Trophoblast cell (in vitro differentiated cells and primary cell): Measurements from ENCODE around the gene GDF9.

Source experiments
- DNase-seq, 2 donors: peaks; one replicate each; pipeline ENCODE4 v3.0.0-alpha.2; 2016
- H2AFZ ChIP-seq: 2 replicates; pipeline ENCODE4 v1.6.1; 2013; ENCODE audit warnings: low read length, moderate library complexity, mild to moderate bottlenecking; ENCODE audit not compliant: insufficient read depth, poor library complexity
- H2AK5ac ChIP-seq: 2 replicates; pipeline ENCODE4 v1.6.1; 2013; ENCODE audit warnings: mild to moderate bottlenecking, low read length
- H2BK120ac ChIP-seq: 2 replicates; pipeline ENCODE4 v1.6.1; 2013; ENCODE audit warnings: low read length, mild to moderate bottlenecking, moderate library complexity; ENCODE audit not compliant: insufficient read depth, poor library complexity
- H2BK12ac ChIP-seq: 2 replicates; pipeline ENCODE4 v1.6.1; 2013; ENCODE audit warnings: mild to moderate bottlenecking, low read length, moderate library complexity
- H2BK5ac ChIP-seq: 2 replicates; pipeline ENCODE4 v1.6.1; 2013; ENCODE audit warnings: low read length, low read depth, moderate library complexity, mild to moderate bottlenecking; ENCODE audit not compliant: poor library complexity
- H3K14ac ChIP-seq: 2 replicates; pipeline ENCODE4 v1.6.1; 2013; ENCODE audit warnings: mild to moderate bottlenecking, low read length
- H3K18ac ChIP-seq: 2 replicates; pipeline ENCODE4 v1.6.1; 2013; ENCODE audit warnings: mild to moderate bottlenecking, low read length
- H3K23ac ChIP-seq: 2 replicates; pipeline ENCODE4 v1.6.1; 2013; ENCODE audit warnings: low read length
- H3K27ac ChIP-seq: 2 replicates; pipeline ENCODE4 v1.5.1; 2013; ENCODE audit warnings: low read depth, mild to moderate bottlenecking, inconsistent platforms, low read length, moderate library complexity
- H3K27me3 ChIP-seq: 2 replicates; pipeline ENCODE4 v1.6.1; 2013; ENCODE audit warnings: inconsistent platforms, mild to moderate bottlenecking, low read length, moderate library complexity; ENCODE audit not compliant: insufficient read depth
- H3K36me3 ChIP-seq, 2 experiments: 1 replicate in 1 of 2; 2 replicates in 1 of 2; pipeline ENCODE4 v1.6.1; 2013; ENCODE audit warnings: low read length in 2 of 2, mild to moderate bottlenecking in 2 of 2, moderate library complexity in 1 of 2; ENCODE audit not compliant: insufficient read depth in 2 of 2, control insufficient read depth in 1 of 2
- H3K4ac ChIP-seq: 2 replicates; pipeline ENCODE4 v1.6.1; 2013; ENCODE audit warnings: low read depth, mild to moderate bottlenecking, low read length, moderate library complexity
- H3K4me1 ChIP-seq, 2 experiments: 1 replicate in 1 of 2; 2 replicates in 1 of 2; pipeline ENCODE4 v1.6.1; 2013; ENCODE audit warnings: low read length in 2 of 2, mild to moderate bottlenecking in 2 of 2, moderate library complexity in 1 of 2; ENCODE audit not compliant: insufficient read depth in 2 of 2, control insufficient read depth in 1 of 2
- H3K4me2 ChIP-seq: 2 replicates; pipeline ENCODE4 v1.6.1; 2013; ENCODE audit warnings: inconsistent platforms, mild to moderate bottlenecking, low read length, moderate library complexity
- H3K4me3 ChIP-seq: 2 replicates; pipeline ENCODE4 v1.5.1; 2013; ENCODE audit warnings: mild to moderate bottlenecking, low read depth, low read length, inconsistent platforms
- H3K79me1 ChIP-seq: one replicate; pipeline ENCODE4 v1.6.1; 2013; ENCODE audit warnings: low read length
- H3K79me2 ChIP-seq: 2 replicates; pipeline ENCODE4 v1.6.1; 2013; ENCODE audit warnings: low read length, mild to moderate bottlenecking; ENCODE audit not compliant: control insufficient read depth, insufficient read depth, poor library complexity
- H3K9ac ChIP-seq: 2 replicates; pipeline ENCODE4 v1.6.1; 2013; ENCODE audit warnings: mild to moderate bottlenecking, low read length
- H3K9me3 ChIP-seq: 2 replicates; pipeline ENCODE4 v1.6.1; 2013; ENCODE audit warnings: low read depth, mild to moderate bottlenecking, control low read depth, inconsistent platforms, low read length; ENCODE audit not compliant: insufficient read depth
- H4K12ac ChIP-seq: 2 replicates; pipeline ENCODE4 v1.6.1; 2013; ENCODE audit warnings: low read depth, mild to moderate bottlenecking, low read length, moderate library complexity
- H4K8ac ChIP-seq: 2 replicates; pipeline ENCODE4 v1.6.1; 2013; ENCODE audit warnings: low read depth, mild to moderate bottlenecking, low read length, moderate library complexity
- H4K91ac ChIP-seq: one replicate; pipeline ENCODE4 v1.6.1; 2013; ENCODE audit warnings: low read depth, mild to moderate bottlenecking, low read length, moderate library complexity
- WGBS: extraction: QIAGEN DNeasy Blood & Tissue Kit; methylation state at CpG from one replicate; pipeline ENCODE4 v1.1.7; 2013; ENCODE audit warnings: missing lambda C conversion rate; ENCODE audit not compliant: insufficient read length, insufficient coverage; ENCODE audit errors: extremely low coverage; 5-methylcytosine and 5-hydroxymethylcytosine counted together

The GDF9 gene

GRCh38 chr5:132896685-132897084 is 30.4 kb upstream of the GDF9 start:
- no peak overlapping the region for H3K23ac ChIP-seq
- H4K91ac ChIP-seq = no peak overlapping the region
- H3K36me3 ChIP-seq = peaks cover 29 to 41% of the 10 kb centered on the region in 2 experiments
- H4K12ac ChIP-seq = no peak overlapping the region
- H3K4ac ChIP-seq = no peak overlapping the region
- no peaks in the 10 kb centered on the region for H3K4me1 ChIP-seq
- no peak overlapping the region for H3K4me2 ChIP-seq
- no peaks in the 10 kb centered on the region for H3K79me2 ChIP-seq
- H3K14ac ChIP-seq = no peak overlapping the region
- no peak overlapping the region for H2BK5ac ChIP-seq
- H2BK12ac ChIP-seq = no peak overlapping the region
- H2AK5ac ChIP-seq = no peak overlapping the region
- no peaks in the 10 kb centered on the region for H3K9me3 ChIP-seq
- no peak overlapping the region for H2AFZ ChIP-seq
- H3K27ac ChIP-seq = no peak overlapping the region
- H3K4me3 ChIP-seq = no peak overlapping the region
- no CpG with 5 or more reads among the region's 7 CpGs for WGBS
- no peak overlapping the region for H3K18ac ChIP-seq
- H3K9ac ChIP-seq = no peak overlapping the region
- no peak overlapping the region for H4K8ac ChIP-seq
- H3K79me1 ChIP-seq = no peaks in the 10 kb centered on the region
- no peak for DNase-seq
- H3K27me3 ChIP-seq = no peaks in the 10 kb centered on the region
- no peak overlapping the region for H2BK120ac ChIP-seq

- no peak overlapping the region for H2BK120ac ChIP-seq
- no peak overlapping the region for H3K4me2 ChIP-seq
- no peak overlapping the region for H3K4me3 ChIP-seq
- H3K14ac ChIP-seq = no peak overlapping the region
- H4K8ac ChIP-seq = no peak overlapping the region
- no peaks in the 10 kb centered on the region for H3K79me2 ChIP-seq
- H3K79me1 ChIP-seq = no peaks in the 10 kb centered on the region
- no CpG with 5 or more reads among the region's 4 CpGs for WGBS
- peaks cover 29 to 40% of the 10 kb centered on the region in 2 experiments for H3K36me3 ChIP-seq
- H3K9me3 ChIP-seq = no peaks in the 10 kb centered on the region
- no peaks in the 10 kb centered on the region for H3K4me1 ChIP-seq
- H3K9ac ChIP-seq = no peak overlapping the region
- no peak overlapping the region for H4K12ac ChIP-seq
- no peak overlapping the region for H2BK12ac ChIP-seq
- no peak for DNase-seq
- no peak overlapping the region for H4K91ac ChIP-seq
- no peaks in the 10 kb centered on the region for H3K27me3 ChIP-seq
- no peak overlapping the region for H3K27ac ChIP-seq
- no peak overlapping the region for H2AFZ ChIP-seq
- no peak overlapping the region for H3K23ac ChIP-seq
- no peak overlapping the region for H3K4ac ChIP-seq
- no peak overlapping the region for H3K18ac ChIP-seq
- no peak overlapping the region for H2BK5ac ChIP-seq
- H2AK5ac ChIP-seq = no peak overlapping the region
Observed at GRCh38 chr5:132895719-132896305, 29.5 kb upstream of the GDF9 start.

GRCh38 chr5:132890817-132891216 is 24.5 kb upstream of the GDF9 start:
- no peak overlapping the region for H2AK5ac ChIP-seq
- H3K18ac ChIP-seq = no peak overlapping the region
- H3K4me2 ChIP-seq = no peak overlapping the region
- H2AFZ ChIP-seq = no peak overlapping the region
- peaks cover 19 to 38% of the 10 kb centered on the region in 2 experiments for H3K36me3 ChIP-seq
- no peak overlapping the region for H3K14ac ChIP-seq
- H3K4me1 ChIP-seq = no peaks in the 10 kb centered on the region
- H2BK12ac ChIP-seq = no peak overlapping the region
- no peaks in the 10 kb centered on the region for H3K9me3 ChIP-seq
- H3K9ac ChIP-seq = no peak overlapping the region
- no peak overlapping the region for H3K23ac ChIP-seq
- no peak overlapping the region for H3K27ac ChIP-seq
- H3K79me1 ChIP-seq = no peaks in the 10 kb centered on the region
- H4K12ac ChIP-seq = no peak overlapping the region
- no peak overlapping the region for H4K8ac ChIP-seq
- no peak for DNase-seq
- no peak overlapping the region for H4K91ac ChIP-seq
- H3K79me2 ChIP-seq = no peaks in the 10 kb centered on the region
- WGBS = no CpG with 5 or more reads among the region's 4 CpGs
- no peak overlapping the region for H2BK5ac ChIP-seq
- H3K4me3 ChIP-seq = no peak overlapping the region
- no peak overlapping the region for H2BK120ac ChIP-seq
- no peak overlapping the region for H3K4ac ChIP-seq
- H3K27me3 ChIP-seq = no peaks in the 10 kb centered on the region

- no peaks in the 10 kb centered on the region for H3K79me1 ChIP-seq
- H3K4me1 ChIP-seq = no peaks in the 10 kb centered on the region
- no peak overlapping the region for H4K12ac ChIP-seq
- no peak overlapping the region for H3K23ac ChIP-seq
- H2BK5ac ChIP-seq = no peak overlapping the region
- H3K14ac ChIP-seq = no peak overlapping the region
- H2BK12ac ChIP-seq = no peak overlapping the region
- H4K91ac ChIP-seq = no peak overlapping the region
- no peak overlapping the region for H3K4ac ChIP-seq
- H2AK5ac ChIP-seq = no peak overlapping the region
- H3K4me3 ChIP-seq = no peak overlapping the region
- H4K8ac ChIP-seq = no peak overlapping the region
- H3K79me2 ChIP-seq = no peaks in the 10 kb centered on the region
- H3K9ac ChIP-seq = no peak overlapping the region
- H3K36me3 ChIP-seq = peaks cover 15 to 39% of the 10 kb centered on the region in 2 experiments
- H3K18ac ChIP-seq = no peak overlapping the region
- peak in 1 of 2 donors; percentile 73 for DNase-seq
- H2BK120ac ChIP-seq = no peak overlapping the region
- no peaks in the 10 kb centered on the region for H3K27me3 ChIP-seq
- no peak overlapping the region for H3K4me2 ChIP-seq
- no peak overlapping the region for H2AFZ ChIP-seq
- no peak overlapping the region for H3K27ac ChIP-seq
- no peaks in the 10 kb centered on the region for H3K9me3 ChIP-seq
Observed at GRCh38 chr5:132889501-132889900, 23.2 kb upstream of the GDF9 start.
